Measurements from ENCODE around the gene TMEM151A. TPM values are rescaled to one million over a fixed set of nuclear protein-coding genes. Genes with fewer than 3 reads are reported as not detected.

TMEM151A gene
- total and polyA plus RNA-seq, 4 donors, result 0.13 TPM; not detected in 3

DNA sequence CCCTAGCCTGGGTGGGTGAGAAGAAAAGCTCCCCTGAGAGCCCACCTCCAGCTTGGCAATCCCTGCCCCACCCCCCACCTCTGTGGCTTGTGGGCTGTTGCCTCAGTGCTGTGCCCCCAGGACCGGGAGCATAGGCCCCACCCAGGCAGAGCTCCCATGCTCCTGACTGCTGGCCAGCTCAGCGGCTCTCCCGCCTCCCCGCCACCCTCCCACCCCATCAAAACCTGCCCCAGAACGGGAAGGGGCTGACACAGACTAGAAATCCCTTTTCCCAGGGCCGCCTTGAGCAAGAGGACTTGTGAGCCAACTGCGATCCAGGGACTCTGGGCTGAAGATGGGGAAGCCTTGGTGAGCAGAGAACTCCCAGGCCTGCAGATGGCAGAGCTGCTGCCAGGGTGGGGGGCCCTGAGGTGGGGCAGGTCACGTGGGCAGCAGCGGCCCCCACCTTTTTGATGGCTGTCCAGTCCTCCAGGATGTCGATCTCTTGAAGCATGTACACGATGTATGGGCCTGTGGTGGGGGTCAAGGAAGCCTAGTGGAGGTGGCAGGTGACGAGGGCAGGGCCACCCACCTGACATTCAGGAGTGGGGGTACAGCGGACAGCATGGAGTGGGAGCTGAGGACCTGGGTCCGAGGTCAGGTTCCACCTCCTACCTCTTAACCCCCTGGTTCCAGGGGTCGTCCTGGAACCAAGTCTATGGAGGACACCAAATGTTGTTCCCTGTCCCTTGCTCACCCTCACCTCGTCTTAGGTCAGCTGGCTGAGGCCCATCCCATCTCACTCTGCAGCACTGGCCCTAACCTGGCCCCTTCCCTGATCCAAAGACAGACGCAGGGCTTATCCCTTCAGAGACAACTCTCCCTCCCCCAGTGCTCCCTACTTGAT, 46.8 kb downstream of the TMEM151A start:
- no peaks in the 10 kb centered on the region for H3K27me3 ChIP-seq (ENCODE audit: control insufficient read depth in 1 of 2, insufficient read depth in 2 of 2, low read length in 1 of 2)
- no peak for ATAC-seq (ENCODE audit: low FRiP score)
- H3K9me3 ChIP-seq (ENCODE audit: control insufficient read depth, low read length), result no peaks in the 10 kb centered on the region
- H3K36me3 ChIP-seq (ENCODE audit: control insufficient read depth in 1 of 2, insufficient read depth in 2 of 2, low read length in 1 of 2), result peaks cover 0 to 8% of the 10 kb centered on the region in 2 donors
- intact Hi-C loops (cut with DNase I), result no loop called here
- H3K27ac ChIP-seq (ENCODE audit: low read depth in 1 of 2, low read length in 2 of 2), result no peak overlapping the region
- WGBS, 2 donors, result 79 to 80% methylated on average over 17 of the region's 17 CpGs
- H3K4me1 ChIP-seq (ENCODE audit: control insufficient read depth in 1 of 2, insufficient read depth in 2 of 2, low read length in 2 of 2), result no peaks in the 10 kb centered on the region
- no peak overlapping the region for H3K4me3 ChIP-seq (ENCODE audit: low read length in 2 of 2)
- DNase-seq, result peak in 1 of 2 donors; percentile 69

DNA sequence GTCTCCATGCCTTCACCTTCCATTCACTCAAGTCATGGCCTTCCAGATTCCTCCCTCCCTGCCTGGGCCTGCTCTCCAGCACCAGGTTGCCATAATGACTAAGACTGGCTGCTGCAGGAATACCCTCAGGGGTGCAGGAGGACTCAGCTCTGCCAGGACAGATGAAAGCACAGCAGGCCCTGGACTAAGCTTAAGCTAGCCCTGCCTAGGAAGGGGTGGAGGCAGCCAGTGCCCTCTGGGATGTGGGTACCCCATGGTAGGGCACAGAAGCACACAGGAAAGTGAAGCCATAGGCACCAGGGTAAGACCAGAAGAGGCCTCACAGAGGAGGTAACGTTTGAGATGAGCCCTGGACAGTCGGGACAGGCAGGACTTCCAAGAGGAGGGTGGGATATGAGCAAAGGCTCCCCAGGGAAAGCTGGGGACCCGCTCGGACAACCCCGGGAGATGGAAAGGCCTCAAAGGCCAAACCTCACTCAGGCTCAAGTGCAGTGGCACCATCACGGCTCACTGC, 47.5 kb downstream of the TMEM151A start:
- Histone ChIP-seq H3K4me3 (ENCODE audit: low read length in 2 of 2) (no peak overlapping the region), H3K9me3 (ENCODE audit: control insufficient read depth, low read length) (no peaks in the 10 kb centered on the region), H3K4me1 (ENCODE audit: control insufficient read depth in 1 of 2, insufficient read depth in 2 of 2, low read length in 2 of 2) (no peaks in the 10 kb centered on the region), H3K36me3 (ENCODE audit: control insufficient read depth in 1 of 2, insufficient read depth in 2 of 2, low read length in 1 of 2) (peaks cover 0 to 8% of the 10 kb centered on the region in 2 donors), H3K27me3 (ENCODE audit: control insufficient read depth in 1 of 2, insufficient read depth in 2 of 2, low read length in 1 of 2) (no peaks in the 10 kb centered on the region), H3K27ac (ENCODE audit: low read depth in 1 of 2, low read length in 2 of 2) (no peak overlapping the region)
- intact Hi-C loops (cut with DNase I), result no loop called here
- ATAC-seq (ENCODE audit: low FRiP score) (no peak), DNase-seq (peak in 1 of 2 donors; percentile 40)
- WGBS, 2 donors, result 86 to 87% methylated on average over 6 of the region's 6 CpGs

- intact Hi-C loops (cut with DNase I), result no loop called here
- H3K4me3 ChIP-seq (ENCODE audit: low read length in 2 of 2), result no peak overlapping the region
- no peaks in the 10 kb centered on the region for H3K27me3 ChIP-seq (ENCODE audit: control insufficient read depth in 1 of 2, insufficient read depth in 2 of 2, low read length in 1 of 2)
- peak in 1 of 2 donors; percentile 70 for DNase-seq
- H3K27ac ChIP-seq (ENCODE audit: low read depth in 1 of 2, low read length in 2 of 2), result no peak overlapping the region
- peaks cover 0 to 8% of the 10 kb centered on the region in 2 donors for H3K36me3 ChIP-seq (ENCODE audit: control insufficient read depth in 1 of 2, insufficient read depth in 2 of 2, low read length in 1 of 2)
- ATAC-seq (ENCODE audit: low FRiP score), result no peak
- WGBS, 2 donors, result 78 to 79% methylated on average over 14 of the region's 14 CpGs
- H3K9me3 ChIP-seq (ENCODE audit: control insufficient read depth, low read length), result no peaks in the 10 kb centered on the region
- H3K4me1 ChIP-seq (ENCODE audit: control insufficient read depth in 1 of 2, insufficient read depth in 2 of 2, low read length in 2 of 2), result no peaks in the 10 kb centered on the region
Measured at GRCh38 chr11:66339686-66340483, 48.2 kb downstream of the TMEM151A start.

GRCh38 chr11:66340596-66341501, 49.2 kb downstream of the TMEM151A start:
- Histone ChIP-seq H3K4me1 (ENCODE audit: control insufficient read depth in 1 of 2, insufficient read depth in 2 of 2, low read length in 2 of 2) (no peaks in the 10 kb centered on the region), H3K9me3 (ENCODE audit: control insufficient read depth, low read length) (no peaks in the 10 kb centered on the region), H3K4me3 (ENCODE audit: low read length in 2 of 2) (no peak overlapping the region), H3K36me3 (ENCODE audit: control insufficient read depth in 1 of 2, insufficient read depth in 2 of 2, low read length in 1 of 2) (peaks cover 0 to 8% of the 10 kb centered on the region in 2 donors), H3K27me3 (ENCODE audit: control insufficient read depth in 1 of 2, insufficient read depth in 2 of 2, low read length in 1 of 2) (no peaks in the 10 kb centered on the region), H3K27ac (ENCODE audit: low read depth in 1 of 2, low read length in 2 of 2) (no peak overlapping the region)
- DNase-seq (peak; percentile 37 to 71), ATAC-seq (ENCODE audit: low FRiP score) (no peak)
- intact Hi-C loops (cut with DNase I), result no loop called here
- 92 to 93% methylated on average over 28 of the region's 28 CpGs for WGBS, 2 donors

GRCh38 chr11:66341502-66342126, 49.9 kb downstream of the TMEM151A start:
- ATAC-seq (ENCODE audit: low FRiP score), result no peak
- intact Hi-C loops (cut with DNase I), result no loop called here

DNA sequence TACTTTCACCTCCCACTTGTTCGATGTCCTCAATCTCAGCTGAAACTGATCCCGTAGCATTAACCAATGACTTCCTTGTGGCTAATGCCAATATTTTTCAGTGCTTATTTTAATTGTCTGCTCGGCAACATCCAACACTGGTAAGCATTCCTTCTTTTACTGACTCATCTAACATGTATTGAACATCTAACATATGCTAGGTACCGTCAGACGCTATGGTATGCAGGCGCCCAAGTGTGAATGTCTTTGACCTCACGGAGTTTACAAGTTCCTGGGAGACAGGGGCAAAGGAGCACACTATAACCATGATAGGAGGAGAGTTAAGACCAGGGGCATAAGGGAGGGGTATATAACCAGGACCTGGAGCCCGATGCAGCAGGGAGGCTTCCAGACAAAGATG, 51.5 kb downstream of the TMEM151A start:
- H3K27ac ChIP-seq (ENCODE audit: low read depth in 1 of 2, low read length in 2 of 2), result no peak overlapping the region
- ATAC-seq (ENCODE audit: low FRiP score) (no peak), DNase-seq (peak in 1 of 2 donors; percentile 10)
- no peaks in the 10 kb centered on the region for H3K9me3 ChIP-seq (ENCODE audit: control insufficient read depth, low read length)
- no peaks in the 10 kb centered on the region for H3K27me3 ChIP-seq (ENCODE audit: control insufficient read depth in 1 of 2, insufficient read depth in 2 of 2, low read length in 1 of 2)
- H3K36me3 ChIP-seq (ENCODE audit: control insufficient read depth in 1 of 2, insufficient read depth in 2 of 2, low read length in 1 of 2), result peaks cover 0 to 8% of the 10 kb centered on the region in 2 donors
- intact Hi-C loops (cut with DNase I), result no loop called here
- no peak overlapping the region for H3K4me3 ChIP-seq (ENCODE audit: low read length in 2 of 2)
- H3K4me1 ChIP-seq (ENCODE audit: control insufficient read depth in 1 of 2, insufficient read depth in 2 of 2, low read length in 2 of 2), result no peaks in the 10 kb centered on the region
- 90% methylated on average over 8 of the region's 8 CpGs for WGBS, 2 donors

More at GRCh38 chr11:66341502-66342126, 49.9 kb downstream of the TMEM151A start:
- Histone ChIP-seq H3K9me3 (ENCODE audit: control insufficient read depth, low read length) (no peaks in the 10 kb centered on the region), H3K4me3 (ENCODE audit: low read length in 2 of 2) (no peak overlapping the region), H3K27me3 (ENCODE audit: control insufficient read depth in 1 of 2, insufficient read depth in 2 of 2, low read length in 1 of 2) (no peaks in the 10 kb centered on the region), H3K36me3 (ENCODE audit: control insufficient read depth in 1 of 2, insufficient read depth in 2 of 2, low read length in 1 of 2) (peaks cover 0 to 8% of the 10 kb centered on the region in 2 donors), H3K4me1 (ENCODE audit: control insufficient read depth in 1 of 2, insufficient read depth in 2 of 2, low read length in 2 of 2) (no peaks in the 10 kb centered on the region), H3K27ac (ENCODE audit: low read depth in 1 of 2, low read length in 2 of 2) (no peak overlapping the region)
- no peak for DNase-seq
- WGBS, 2 donors, result 92 to 94% methylated on average over 21 of the region's 21 CpGs

GRCh38 chr11:66344550-66345315, 53.0 kb downstream of the TMEM151A start, which contains the start of gene BRMS1:
Gene BRMS1 (minus strand): TSS chr11:66345104. CDS start chr11:66342234, 2,870 bp downstream.
- H3K4me1 ChIP-seq (ENCODE audit: control insufficient read depth in 1 of 2, insufficient read depth in 2 of 2, low read length in 2 of 2), result no peaks in the 10 kb centered on the region
- peak; percentile 99 to 100 for DNase-seq
- peak within 1 kb of the TSS; percentile 48 to 88 for H3K4me3 ChIP-seq (ENCODE audit: low read length in 2 of 2)
- peaks cover 0 to 6% of the 10 kb centered on the region in 2 donors for H3K36me3 ChIP-seq (ENCODE audit: control insufficient read depth in 1 of 2, insufficient read depth in 2 of 2, low read length in 1 of 2)
- intact Hi-C loops (cut with DNase I), result no loop called here
- H3K27ac ChIP-seq (ENCODE audit: low read depth in 1 of 2, low read length in 2 of 2), result peak within 1 kb of the TSS in 1 of 2 donors; percentile 62
- ATAC-seq (ENCODE audit: low FRiP score), result peak; percentile 95
- no peaks in the 10 kb centered on the region for H3K9me3 ChIP-seq (ENCODE audit: control insufficient read depth, low read length)
- WGBS, 2 donors, result 1% methylated on average over 59 of the region's 59 CpGs
- H3K27me3 ChIP-seq (ENCODE audit: control insufficient read depth in 1 of 2, insufficient read depth in 2 of 2, low read length in 1 of 2), result no peaks in the 10 kb centered on the region

Data from aorta (tissue), 5 donors.